Right lobe of liver (tissue), 6 donors: Measurements from ENCODE around the gene CHL1. TPM values are rescaled to one million over a fixed set of nuclear protein-coding genes. Genes with fewer than 3 reads are reported as not detected.

ENCODE experiments used
- ATAC-seq, 4 donors: fragments of 200-7000 bp; cut with Tn5 transposase; one replicate each; pipeline ENCODE4 v1.9.1; 2020; ENCODE audit warnings: mild to moderate bottlenecking in 4 of 4, moderate library complexity in 4 of 4
- DNase-seq, 3 donors: peaks; one replicate each; pipeline ENCODE4 v3.0.0-alpha.2; 2020
- H3K27ac ChIP-seq, 3 donors: fragments of 200-600 bp; one replicate each; pipeline ENCODE4 v1.8.0; 2022
- H3K27me3 ChIP-seq, 2 donors: fragments of 200-600 bp; one replicate each; pipeline ENCODE4 v1.8.0; 2022
- H3K36me3 ChIP-seq, 4 donors: fragments of 200-600 bp; sonication (generic) in 1 of 4; one replicate each; pipeline versions ENCODE4 v1.5.1 to v1.8.0; 2017 to 2022; ENCODE audit warnings: control low read depth in 1 of 4
- H3K4me1 ChIP-seq, 4 donors: fragments of 200-600 bp; sonication (generic) in 1 of 4; one replicate each; pipeline versions ENCODE4 v1.5.1 to v1.8.0; 2017 to 2022; ENCODE audit warnings: control low read depth in 1 of 4
- H3K4me3 ChIP-seq, 3 donors: fragments of 200-600 bp; one replicate each; pipeline ENCODE4 v1.8.0; 2022
- H3K9me3 ChIP-seq, 4 donors: fragments of 200-600 bp; sonication (generic) in 1 of 4; one replicate each; pipeline versions ENCODE4 v1.5.1 to v1.8.0; 2017 to 2022; ENCODE audit warnings: control low read depth in 1 of 4
- POLR2A ChIP-seq: fragments of 450-650 bp; IDR thresholded peaks from one replicate; pipeline ENCODE4 v1.6.1; 2017; ENCODE audit warnings: antibody characterized with exemption, mild to moderate bottlenecking
- WGBS: methylation state at CpG from one replicate; pipeline ENCODE4 v1.1.6; 2018; ENCODE audit warnings: low coverage, low lambda C conversion rate; ENCODE audit not compliant: insufficient coverage; ENCODE audit errors: missing lambda C conversion rate; 5-methylcytosine and 5-hydroxymethylcytosine counted together
- intact Hi-C, 2 donors: fragments of 100-400 bp; cut with DNase I; formaldehyde crosslinking; loops; one replicate each; pipeline versions ENCODE4 v1.11.2 to v1.14.1; 2022
- total RNA-seq, 6 experiments: library from RNA; depleted of rRNA in 2 of 6; stranded (reverse); fragments of >200 nt in 2 of 6; fragmentation: NEBNext Ultra II Directional in 3 of 6; extraction: Animal tissue kit (Norgen Biotek cat#: 25700) in 3 of 6; gene quantifications; one replicate each; pipeline versions ENCODE4 v1.1.0 to v1.2.4, GENCODE V29; 2016 to 2023
- TF ChIP-seq, protein P1 (sequence below), 4 donors: fragments of 200-600 bp in 3 of 4; fragments of 450-650 bp in 1 of 4; IDR thresholded peaks; one replicate each; pipeline versions ENCODE4 v1.5.1 to v1.8.0; 2016 to 2022; ENCODE audit warnings: antibody characterized with exemption in 4 of 4, mild to moderate bottlenecking in 2 of 4
- donor health status: DM: no; HTN: yes; CAD: no.
- donor health status: DM: no; HTN: no; CAD: no.
- donor health status: DM: no; HTN: no; CAD: no.
- donor health status: DM: no; HTN: yes; CAD: no.
- donor health status: DM: no; HTN: yes; CAD: no.

The CHL1 gene
- total RNA-seq, 6 experiments from 2014 or later, result 0.06 to 1.1 (median 0.86) TPM

DNA sequence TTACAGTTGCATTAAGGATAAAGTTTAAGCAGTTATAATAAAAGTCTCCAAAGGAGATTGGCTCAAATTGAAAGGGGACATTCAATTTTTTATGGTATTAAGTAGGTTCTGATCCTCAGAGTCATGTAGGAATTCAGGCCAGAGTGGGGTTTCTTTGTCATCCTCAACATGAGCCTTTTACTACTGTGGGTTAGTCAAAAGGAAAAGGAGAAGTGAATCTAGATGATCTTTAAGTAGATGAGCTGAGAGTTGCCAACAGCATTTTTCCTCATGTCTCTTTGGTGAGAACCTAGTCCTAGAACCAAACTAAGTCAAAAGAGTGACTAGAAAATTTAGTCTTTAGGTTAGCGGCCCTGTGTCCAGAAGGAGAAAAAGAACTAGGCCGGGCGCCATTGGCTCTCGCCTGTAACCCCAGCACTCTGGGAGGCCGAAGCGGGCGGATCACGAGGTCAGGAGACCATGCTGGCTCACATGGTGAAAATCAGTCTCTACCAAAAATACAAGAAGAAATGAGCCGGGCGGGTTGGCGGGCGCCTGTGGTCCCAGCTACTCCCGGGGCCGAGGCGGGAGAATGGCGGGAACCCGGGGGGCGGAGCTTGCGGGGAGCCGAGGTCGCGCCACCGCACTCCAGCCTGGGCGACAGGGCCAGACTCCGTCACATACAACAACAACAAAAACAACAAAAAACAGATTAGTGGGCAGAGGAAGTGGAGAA lies 4.2 kb upstream of the CHL1 start:
- intact Hi-C loops, result no loop called here
- DNase-seq, result no peak
- H3K9me3 ChIP-seq, result no peaks in the 10 kb centered on the region
- no peaks in the 10 kb centered on the region for H3K36me3 ChIP-seq
- TF ChIP-seq, protein P1, sequence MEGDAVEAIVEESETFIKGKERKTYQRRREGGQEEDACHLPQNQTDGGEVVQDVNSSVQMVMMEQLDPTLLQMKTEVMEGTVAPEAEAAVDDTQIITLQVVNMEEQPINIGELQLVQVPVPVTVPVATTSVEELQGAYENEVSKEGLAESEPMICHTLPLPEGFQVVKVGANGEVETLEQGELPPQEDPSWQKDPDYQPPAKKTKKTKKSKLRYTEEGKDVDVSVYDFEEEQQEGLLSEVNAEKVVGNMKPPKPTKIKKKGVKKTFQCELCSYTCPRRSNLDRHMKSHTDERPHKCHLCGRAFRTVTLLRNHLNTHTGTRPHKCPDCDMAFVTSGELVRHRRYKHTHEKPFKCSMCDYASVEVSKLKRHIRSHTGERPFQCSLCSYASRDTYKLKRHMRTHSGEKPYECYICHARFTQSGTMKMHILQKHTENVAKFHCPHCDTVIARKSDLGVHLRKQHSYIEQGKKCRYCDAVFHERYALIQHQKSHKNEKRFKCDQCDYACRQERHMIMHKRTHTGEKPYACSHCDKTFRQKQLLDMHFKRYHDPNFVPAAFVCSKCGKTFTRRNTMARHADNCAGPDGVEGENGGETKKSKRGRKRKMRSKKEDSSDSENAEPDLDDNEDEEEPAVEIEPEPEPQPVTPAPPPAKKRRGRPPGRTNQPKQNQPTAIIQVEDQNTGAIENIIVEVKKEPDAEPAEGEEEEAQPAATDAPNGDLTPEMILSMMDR (IDR thresholded peaks at IDR 0.05), result no peak
- TF ChIP-seq POLR2A, result no peak
- no peak for ATAC-seq
- H3K4me1 ChIP-seq, result peaks cover 0 to 8% (median 0%) of the 10 kb centered on the region in 4 donors
- WGBS, result 74% methylated on average over 22 of the region's 25 CpGs
- H3K27me3 ChIP-seq, result no peaks in the 10 kb centered on the region
- H3K27ac ChIP-seq, result no peak overlapping the region
- H3K4me3 ChIP-seq, result no peak overlapping the region

DNA sequence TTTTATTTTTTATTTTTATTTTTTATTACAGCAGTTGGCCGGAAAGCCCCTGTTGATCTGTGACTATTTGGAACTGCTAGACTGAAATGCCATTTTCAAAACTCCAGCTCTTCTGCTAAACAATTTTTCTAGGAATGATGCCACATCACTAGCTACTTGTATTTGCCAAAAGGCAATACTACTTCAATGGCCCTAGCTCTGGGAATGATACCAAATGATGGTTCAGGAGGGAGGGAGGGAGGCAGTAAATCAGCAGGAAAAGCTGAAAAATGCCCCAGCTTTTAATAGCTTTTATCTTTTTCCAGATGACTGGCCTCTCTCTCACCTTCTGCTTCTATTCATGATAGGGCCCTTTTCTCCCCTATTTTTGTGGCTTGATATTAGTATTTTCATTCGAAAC lies 2.6 kb upstream of the CHL1 start:
- intact Hi-C loops, result no loop called here
- Histone ChIP-seq H3K27ac (no peak overlapping the region), H3K36me3 (no peaks in the 10 kb centered on the region), H3K9me3 (no peaks in the 10 kb centered on the region), H3K4me3 (no peak overlapping the region), H3K4me1 (peaks cover 0 to 17% (median 0%) of the 10 kb centered on the region in 4 donors), H3K27me3 (peaks cover 0 to 8% of the 10 kb centered on the region in 2 donors)
- no peak for TF ChIP-seq POLR2A
- TF ChIP-seq, protein P1 (IDR thresholded peaks at IDR 0.05), result no peak
- ATAC-seq (no peak), DNase-seq (no peak)
- WGBS, result 58% methylated on average over 2 of the region's 2 CpGs

DNA sequence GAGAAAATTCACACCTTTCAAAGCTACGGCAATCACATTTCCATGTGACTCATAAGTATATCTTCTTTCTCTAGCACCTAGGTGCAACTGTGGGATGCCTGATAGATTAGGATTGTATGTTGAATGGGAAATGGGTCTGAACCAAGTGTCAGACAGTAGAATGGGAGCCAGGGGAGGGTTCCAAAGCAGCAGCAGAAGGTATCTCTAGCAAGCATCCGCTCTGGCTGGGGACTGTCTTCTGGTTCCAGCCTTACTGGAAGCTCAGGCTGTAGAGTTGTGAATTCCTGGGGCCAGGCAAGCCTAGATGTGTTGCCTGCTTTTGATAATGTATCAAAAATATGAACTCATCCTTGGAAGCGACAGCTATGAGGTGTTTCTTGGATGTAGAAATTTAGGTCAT lies 2.1 kb upstream of the CHL1 start:
- Histone ChIP-seq H3K4me3 (no peak overlapping the region), H3K36me3 (no peaks in the 10 kb centered on the region), H3K27me3 (peaks cover 0 to 8% of the 10 kb centered on the region in 2 donors), H3K9me3 (no peaks in the 10 kb centered on the region), H3K27ac (no peak overlapping the region), H3K4me1 (peaks cover 0 to 17% (median 0%) of the 10 kb centered on the region in 4 donors)
- DNase-seq (no peak), ATAC-seq (no peak)
- intact Hi-C loops, result no loop called here
- TF ChIP-seq, protein P1 (IDR thresholded peaks at IDR 0.05), result no peak
- no peak for TF ChIP-seq POLR2A
- WGBS, result 78% methylated on average over 3 of the region's 3 CpGs

DNA sequence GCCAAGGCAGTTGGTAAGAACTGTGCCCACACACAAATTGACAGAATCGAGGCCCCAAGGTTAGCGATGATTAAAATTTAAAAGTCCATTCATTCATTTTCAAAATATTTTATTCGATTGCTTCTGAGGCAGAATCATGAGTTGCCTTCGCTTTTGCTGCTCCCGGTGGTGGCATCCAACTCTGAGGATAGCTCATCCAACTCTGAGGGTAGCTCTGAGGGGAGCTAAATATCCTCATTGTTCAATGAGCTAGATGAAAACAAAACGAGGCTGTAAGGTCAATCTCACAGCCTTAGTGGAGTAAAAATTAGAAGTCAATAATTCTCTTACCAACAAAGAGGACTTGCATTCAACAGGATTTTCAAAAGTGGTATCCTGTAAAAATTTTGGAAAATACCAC lies 897 bp upstream of the CHL1 start:
- H3K9me3 ChIP-seq, result no peaks in the 10 kb centered on the region
- H3K4me3 ChIP-seq, result no peak overlapping the region
- intact Hi-C loops, result no loop called here
- no peaks in the 10 kb centered on the region for H3K36me3 ChIP-seq
- TF ChIP-seq POLR2A, result no peak
- TF ChIP-seq, protein P1 (IDR thresholded peaks at IDR 0.05), result no peak
- H3K4me1 ChIP-seq, result peaks cover 0 to 17% (median 0%) of the 10 kb centered on the region in 4 donors
- WGBS, result 38% methylated on average over 6 of the region's 6 CpGs
- no peak overlapping the region for H3K27ac ChIP-seq
- peaks cover 0 to 8% of the 10 kb centered on the region in 2 donors for H3K27me3 ChIP-seq
- ATAC-seq, result no peak
- no peak for DNase-seq
